H9 (cell line): Measurements from ENCODE around the gene PPIP5K2. TPM values are rescaled to one million over a fixed set of nuclear protein-coding genes. Genes with fewer than 3 reads are reported as not detected.

Experiments
- DNase-seq: peaks from one replicate; pipeline ENCODE4 v3.0.0-alpha.2; 2017
- H2AFZ ChIP-seq: one replicate; pipeline ENCODE4 v1.6.1; 2013; ENCODE audit warnings: mild to moderate bottlenecking, low read length, control low read depth, moderate library complexity
- H2AK5ac ChIP-seq: 2 replicates; pipeline ENCODE4 v1.6.1; 2013; ENCODE audit warnings: low read length, control low read depth, mixed read lengths; ENCODE audit not compliant: insufficient read length
- H2BK120ac ChIP-seq: one replicate; pipeline ENCODE4 v1.6.1; 2013; ENCODE audit warnings: low read depth, mild to moderate bottlenecking, low read length, control low read depth, inconsistent platforms; ENCODE audit not compliant: poor library complexity, severe bottlenecking
- H2BK12ac ChIP-seq: 2 replicates; pipeline ENCODE4 v1.6.1; 2013; ENCODE audit warnings: low read length, control low read depth, mixed read lengths, low read depth; ENCODE audit not compliant: insufficient read length
- H2BK15ac ChIP-seq: 2 replicates; pipeline ENCODE4 v1.6.1; 2013; ENCODE audit warnings: low read depth, low read length, control low read depth
- H2BK20ac ChIP-seq: one replicate; pipeline ENCODE4 v1.6.1; 2013; ENCODE audit warnings: low read depth, mild to moderate bottlenecking, low read length, control low read depth, inconsistent platforms; ENCODE audit not compliant: poor library complexity, severe bottlenecking
- H2BK5ac ChIP-seq: 2 replicates; pipeline ENCODE4 v1.6.1; 2013; ENCODE audit warnings: low read length, control low read depth, mixed read lengths; ENCODE audit not compliant: insufficient read length
- H3K14ac ChIP-seq: 2 replicates; pipeline ENCODE4 v1.6.1; 2013; ENCODE audit warnings: low read length, control low read depth; ENCODE audit not compliant: insufficient read depth
- H3K18ac ChIP-seq: 2 replicates; pipeline ENCODE4 v1.6.1; 2013; ENCODE audit warnings: low read depth, mild to moderate bottlenecking, mixed read lengths, low read length, control low read depth; ENCODE audit not compliant: insufficient read length
- H3K23ac ChIP-seq: 2 replicates; pipeline ENCODE4 v1.6.1; 2013; ENCODE audit warnings: low read length, control low read depth, mixed read lengths, low read depth; ENCODE audit not compliant: insufficient read length
- H3K23me2 ChIP-seq: 2 replicates; pipeline ENCODE4 v1.6.1; 2013; ENCODE audit warnings: low read depth, mild to moderate bottlenecking, mixed read lengths, low read length, control low read depth; ENCODE audit not compliant: insufficient read length, poor library complexity, severe bottlenecking
- H3K27ac ChIP-seq: 2 replicates; pipeline ENCODE4 v1.5.1; 2013; ENCODE audit warnings: low read length, control low read depth, mixed read lengths, low read depth; ENCODE audit not compliant: insufficient read length
- H3K27me3 ChIP-seq: 2 replicates; pipeline ENCODE4 v1.6.1; 2013; ENCODE audit warnings: low read length, control low read depth, inconsistent platforms; ENCODE audit not compliant: insufficient read depth
- H3K4ac ChIP-seq: 2 replicates; pipeline ENCODE4 v1.6.1; 2013; ENCODE audit warnings: low read depth, mild to moderate bottlenecking, control low read depth, inconsistent platforms, low read length, moderate library complexity
- H3K4me1 ChIP-seq: 2 replicates; pipeline ENCODE4 v1.6.1; 2013; ENCODE audit warnings: low read length, control low read depth, inconsistent platforms; ENCODE audit not compliant: insufficient read depth
- H3K4me2 ChIP-seq: 2 replicates; pipeline ENCODE4 v1.6.1; 2013; ENCODE audit warnings: low read length, control low read depth, mixed read lengths; ENCODE audit not compliant: insufficient read length, insufficient read depth
- H3K56ac ChIP-seq: 2 replicates; pipeline ENCODE4 v1.6.1; 2013; ENCODE audit warnings: low read depth, mild to moderate bottlenecking, mixed read lengths, low read length, control low read depth; ENCODE audit not compliant: insufficient read length
- H3K79me1 ChIP-seq: 2 replicates; pipeline ENCODE4 v1.6.1; 2013; ENCODE audit warnings: low read depth, mild to moderate bottlenecking, moderate library complexity, low read length, control low read depth, inconsistent platforms; ENCODE audit not compliant: insufficient read depth, poor library complexity, severe bottlenecking
- H3K79me2 ChIP-seq: 2 replicates; pipeline ENCODE4 v1.6.1; 2013; ENCODE audit warnings: low read length, control low read depth, inconsistent platforms; ENCODE audit not compliant: insufficient read depth
- H3K9ac ChIP-seq: 2 replicates; pipeline ENCODE4 v1.6.1; 2013; ENCODE audit warnings: low read length, control low read depth, mixed read lengths; ENCODE audit not compliant: insufficient read length; ENCODE audit errors: extremely low read depth
- H3K9me3 ChIP-seq: one replicate; pipeline ENCODE4 v1.6.1; 2013; ENCODE audit warnings: low read depth, low read length, inconsistent platforms; ENCODE audit not compliant: control insufficient read depth
- H3T11ph ChIP-seq: one replicate; pipeline ENCODE4 v1.6.1; 2013; ENCODE audit warnings: mild to moderate bottlenecking, low read length, control low read depth, inconsistent platforms
- H4K20me1 ChIP-seq: one replicate; pipeline ENCODE4 v1.6.1; 2013; ENCODE audit not compliant: control insufficient read depth, insufficient read length, insufficient read depth
- H4K5ac ChIP-seq: 2 replicates; pipeline ENCODE4 v1.6.1; 2013; ENCODE audit warnings: low read depth, mild to moderate bottlenecking, mixed read lengths, low read length, control low read depth; ENCODE audit not compliant: insufficient read length
- H4K8ac ChIP-seq: replicated peaks from 2 replicates; pipeline ENCODE4 v1.6.1; 2013; ENCODE audit warnings: low read length, control low read depth, mixed read lengths, low read depth; ENCODE audit not compliant: insufficient read length
- H4K91ac ChIP-seq: 2 replicates; pipeline ENCODE4 v1.6.1; 2013; ENCODE audit warnings: low read depth, mild to moderate bottlenecking, moderate library complexity, mixed read lengths, low read length, control low read depth; ENCODE audit not compliant: insufficient read length
- H3K27ac Mint-ChIP-seq, 3 experiments: 2 replicates in 2 of 3; 3 replicates in 1 of 3; pipeline ENCODE4 v1.8.0; 2020 to 2021; ENCODE audit warnings: mixed read lengths in 3 of 3, mild to moderate bottlenecking in 1 of 3, moderate library complexity in 1 of 3
- H3K27me3 Mint-ChIP-seq: 2 replicates; pipeline ENCODE4 v1.8.0; 2021; ENCODE audit warnings: low read depth, mild to moderate bottlenecking, moderate library complexity, mixed read lengths
- H3K36me3 Mint-ChIP-seq, 3 experiments: 2 replicates in 2 of 3; 3 replicates in 1 of 3; pipeline ENCODE4 v1.8.0; 2020 to 2021; ENCODE audit warnings: low read depth in 3 of 3, mixed read lengths in 3 of 3; ENCODE audit not compliant: insufficient read depth in 1 of 3
- H3K4me1 Mint-ChIP-seq, 2 experiments: 2 replicates each; pipeline ENCODE4 v1.8.0; 2020; ENCODE audit warnings: mixed read lengths in 2 of 2
- H3K4me3 Mint-ChIP-seq, 2 experiments: 2 replicates in 1 of 2; 3 replicates in 1 of 2; pipeline ENCODE4 v1.8.0; 2020 to 2021; ENCODE audit warnings: mild to moderate bottlenecking in 2 of 2, mixed read lengths in 2 of 2, moderate library complexity in 1 of 2
- H3K9me3 Mint-ChIP-seq, 2 experiments: 2 replicates in 1 of 2; 3 replicates in 1 of 2; pipeline ENCODE4 v1.8.0; 2020; ENCODE audit warnings: mild to moderate bottlenecking in 2 of 2, mixed read lengths in 2 of 2, moderate library complexity in 1 of 2
- WGBS: extraction: QIAGEN DNeasy Blood & Tissue Kit; methylation state at CpG from one replicate; pipeline ENCODE4 v1.1.7; 2013; ENCODE audit warnings: missing lambda C conversion rate, low lambda C conversion rate, mixed read lengths; ENCODE audit not compliant: insufficient read length; ENCODE audit errors: extremely low coverage; 5-methylcytosine and 5-hydroxymethylcytosine counted together
- total RNA-seq: library from RNA; stranded (reverse); gene quantifications from 2 replicates; pipeline ENCODE4 v1.2.1, GENCODE V29; 2021
- TF ChIP-seq, protein P1 (sequence below): fragments of 200-600 bp; sonication (generic); conservative IDR thresholded peaks from 3 replicates; pipeline ENCODE4 v1.8.0; 2021; ENCODE audit warnings: antibody characterized with exemption, mild to moderate bottlenecking

The PPIP5K2 gene
- total RNA-seq, 1 experiment from 2014 or later: 43.8 TPM

- Histone ChIP-seq H3K18ac (no peak overlapping the region), H2BK120ac (no peak overlapping the region), H3K23ac (no peak overlapping the region), H2BK15ac (no peak overlapping the region), H3K9me3 (no peaks in the 10 kb centered on the region), H3K79me2 (no peaks in the 10 kb centered on the region), H3K27ac (no peak overlapping the region), H4K20me1 (no peaks in the 10 kb centered on the region), H2AK5ac (no peak overlapping the region), H3K9ac (no peak overlapping the region), H3K14ac (no peak overlapping the region), H3T11ph (no peak overlapping the region), H2BK12ac (no peak overlapping the region), H4K8ac (no peak overlapping the region), H3K4me2 (no peak overlapping the region), H4K5ac (no peak overlapping the region), H2AFZ (no peak overlapping the region), H2BK5ac (no peak overlapping the region), H4K91ac (no peak overlapping the region), H3K4ac (no peak overlapping the region), H3K23me2 (no peaks in the 10 kb centered on the region), H3K4me1 (no peaks in the 10 kb centered on the region), H2BK20ac (no peak overlapping the region), H3K27me3 (no peaks in the 10 kb centered on the region), H3K79me1 (no peaks in the 10 kb centered on the region), H3K56ac (no peak overlapping the region)
- Mint-ChIP-seq H3K4me3 (no peak overlapping the region), H3K4me1 (no peaks in the 10 kb centered on the region), H3K27me3 (no peaks in the 10 kb centered on the region), H3K36me3 (peaks cover 0 to 9% (median 3%) of the 10 kb centered on the region in 3 experiments; a peak in 4 of 7 replicates), H3K27ac (no peak overlapping the region), H3K9me3 (no peaks in the 10 kb centered on the region)
- WGBS: no CpG with 5 or more reads among the region's 1 CpG
- no peak for DNase-seq
- TF ChIP-seq, protein P1, sequence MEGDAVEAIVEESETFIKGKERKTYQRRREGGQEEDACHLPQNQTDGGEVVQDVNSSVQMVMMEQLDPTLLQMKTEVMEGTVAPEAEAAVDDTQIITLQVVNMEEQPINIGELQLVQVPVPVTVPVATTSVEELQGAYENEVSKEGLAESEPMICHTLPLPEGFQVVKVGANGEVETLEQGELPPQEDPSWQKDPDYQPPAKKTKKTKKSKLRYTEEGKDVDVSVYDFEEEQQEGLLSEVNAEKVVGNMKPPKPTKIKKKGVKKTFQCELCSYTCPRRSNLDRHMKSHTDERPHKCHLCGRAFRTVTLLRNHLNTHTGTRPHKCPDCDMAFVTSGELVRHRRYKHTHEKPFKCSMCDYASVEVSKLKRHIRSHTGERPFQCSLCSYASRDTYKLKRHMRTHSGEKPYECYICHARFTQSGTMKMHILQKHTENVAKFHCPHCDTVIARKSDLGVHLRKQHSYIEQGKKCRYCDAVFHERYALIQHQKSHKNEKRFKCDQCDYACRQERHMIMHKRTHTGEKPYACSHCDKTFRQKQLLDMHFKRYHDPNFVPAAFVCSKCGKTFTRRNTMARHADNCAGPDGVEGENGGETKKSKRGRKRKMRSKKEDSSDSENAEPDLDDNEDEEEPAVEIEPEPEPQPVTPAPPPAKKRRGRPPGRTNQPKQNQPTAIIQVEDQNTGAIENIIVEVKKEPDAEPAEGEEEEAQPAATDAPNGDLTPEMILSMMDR: no peak
These were observed 26.4 kb upstream of the PPIP5K2 start for GRCh38 chr5:103093727-103094126.
